Glutamatergic neuron (in vitro differentiated cells): ENCODE measurements around the gene ATP5PB. TPM values are rescaled to one million over a fixed set of nuclear protein-coding genes. Genes with fewer than 3 reads are reported as not detected.

Source experiments
- DNase-seq: peaks from one replicate; pipeline ENCODE4 v3.0.0; 2022
- H3K27ac Mint-ChIP-seq: one replicate; pipeline ENCODE4 v1.8.0; 2020; ENCODE audit warnings: mild to moderate bottlenecking, mixed read lengths, inconsistent platforms; ENCODE audit not compliant: unreplicated experiment
- H3K27me3 Mint-ChIP-seq: one replicate; pipeline ENCODE4 v1.8.0; 2020; ENCODE audit warnings: mild to moderate bottlenecking, moderate library complexity, mixed read lengths, inconsistent platforms; ENCODE audit not compliant: unreplicated experiment
- H3K36me3 Mint-ChIP-seq: one replicate; pipeline ENCODE4 v1.8.0; 2020; ENCODE audit warnings: mild to moderate bottlenecking, mixed read lengths, inconsistent platforms; ENCODE audit not compliant: unreplicated experiment
- H3K4me1 Mint-ChIP-seq: one replicate; pipeline ENCODE4 v1.8.0; 2020; ENCODE audit warnings: mild to moderate bottlenecking, low read depth, mixed read lengths, inconsistent platforms; ENCODE audit not compliant: unreplicated experiment
- H3K4me3 Mint-ChIP-seq: one replicate; pipeline ENCODE4 v1.8.0; 2020; ENCODE audit warnings: mild to moderate bottlenecking, mixed read lengths, inconsistent platforms; ENCODE audit not compliant: unreplicated experiment
- H3K9me3 Mint-ChIP-seq: one replicate; pipeline ENCODE4 v1.8.0; 2020; ENCODE audit warnings: mild to moderate bottlenecking, moderate library complexity, mixed read lengths, inconsistent platforms; ENCODE audit not compliant: unreplicated experiment
- total RNA-seq: library from RNA; stranded (reverse); fragmentation: NEBNext Ultra II Directional; extraction: Animal tissue kit (Norgen Biotek cat#: 25700); gene quantifications from one replicate; pipeline ENCODE4 v1.2.1, GENCODE V29; 2021; ENCODE audit not compliant: unreplicated experiment
- TF ChIP-seq, protein P1 (sequence below): fragments of 200-600 bp; sonication (generic); IDR thresholded peaks from one replicate; pipeline ENCODE4 v1.5.0; 2021; ENCODE audit not compliant: partially characterized antibody, unreplicated experiment

The ATP5PB gene
- total RNA-seq, 1 donor from 2014 or later: 272 TPM

DNA sequence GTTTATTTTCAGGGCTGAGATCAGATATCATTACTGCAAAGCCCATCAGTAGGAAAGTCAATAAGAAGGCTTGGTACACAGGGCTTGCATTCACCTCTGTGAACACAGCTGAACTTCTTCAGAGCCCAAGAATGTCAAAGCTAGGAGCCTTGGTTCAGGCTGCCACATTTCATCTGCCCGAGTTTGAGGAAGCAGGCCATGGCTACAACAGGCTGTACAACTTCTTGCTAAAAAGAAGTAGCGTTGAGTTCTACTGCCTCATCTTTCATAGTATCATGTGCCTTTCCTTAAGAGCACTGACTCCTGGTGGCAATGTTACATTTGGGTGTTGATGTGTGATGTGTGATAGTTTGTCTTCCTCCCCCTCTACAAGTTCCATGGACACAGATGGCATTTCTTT lies 34.6 kb downstream of the ATP5PB start:
- H3K9me3 Mint-ChIP-seq: no peaks in the 10 kb centered on the region
- peaks cover 3% of the 10 kb centered on the region for H3K4me1 Mint-ChIP-seq
- H3K36me3 Mint-ChIP-seq: no peaks in the 10 kb centered on the region
- H3K27ac Mint-ChIP-seq: no peak overlapping the region
- TF ChIP-seq, protein P1, sequence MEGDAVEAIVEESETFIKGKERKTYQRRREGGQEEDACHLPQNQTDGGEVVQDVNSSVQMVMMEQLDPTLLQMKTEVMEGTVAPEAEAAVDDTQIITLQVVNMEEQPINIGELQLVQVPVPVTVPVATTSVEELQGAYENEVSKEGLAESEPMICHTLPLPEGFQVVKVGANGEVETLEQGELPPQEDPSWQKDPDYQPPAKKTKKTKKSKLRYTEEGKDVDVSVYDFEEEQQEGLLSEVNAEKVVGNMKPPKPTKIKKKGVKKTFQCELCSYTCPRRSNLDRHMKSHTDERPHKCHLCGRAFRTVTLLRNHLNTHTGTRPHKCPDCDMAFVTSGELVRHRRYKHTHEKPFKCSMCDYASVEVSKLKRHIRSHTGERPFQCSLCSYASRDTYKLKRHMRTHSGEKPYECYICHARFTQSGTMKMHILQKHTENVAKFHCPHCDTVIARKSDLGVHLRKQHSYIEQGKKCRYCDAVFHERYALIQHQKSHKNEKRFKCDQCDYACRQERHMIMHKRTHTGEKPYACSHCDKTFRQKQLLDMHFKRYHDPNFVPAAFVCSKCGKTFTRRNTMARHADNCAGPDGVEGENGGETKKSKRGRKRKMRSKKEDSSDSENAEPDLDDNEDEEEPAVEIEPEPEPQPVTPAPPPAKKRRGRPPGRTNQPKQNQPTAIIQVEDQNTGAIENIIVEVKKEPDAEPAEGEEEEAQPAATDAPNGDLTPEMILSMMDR: no peak
- no peak for DNase-seq
- H3K27me3 Mint-ChIP-seq: no peaks in the 10 kb centered on the region
- H3K4me3 Mint-ChIP-seq: no peak overlapping the region

DNA sequence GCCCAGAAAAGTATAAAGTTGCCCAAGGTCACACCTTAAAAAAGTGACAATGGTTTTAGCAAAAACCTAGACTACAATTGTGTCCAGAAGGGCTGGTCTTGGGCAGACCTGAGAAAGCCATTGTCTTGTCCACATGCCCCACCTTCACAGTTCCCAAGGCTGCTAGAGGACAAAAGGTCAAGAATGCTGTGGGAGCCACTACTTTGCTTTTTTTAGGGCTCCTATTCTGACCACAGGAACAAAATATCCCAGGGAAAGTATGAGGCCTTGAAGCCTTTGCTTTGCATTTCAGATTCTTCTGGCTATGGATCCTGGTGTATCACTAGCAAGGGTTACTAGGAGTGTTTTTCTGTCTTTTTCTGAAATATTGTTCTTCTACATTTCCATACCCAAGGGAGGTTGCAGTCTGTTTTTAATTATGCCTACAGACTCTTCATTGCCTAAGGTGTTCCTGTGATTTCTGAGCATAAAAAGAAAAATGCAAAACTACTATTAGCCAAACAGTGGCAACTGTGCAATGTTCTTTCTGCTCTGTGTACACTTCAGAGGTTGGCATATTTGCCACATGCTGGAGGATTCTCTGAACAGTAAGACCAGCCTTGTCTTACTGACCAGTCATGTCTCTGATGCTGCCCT lies 35.2 kb downstream of the ATP5PB start:
- Mint-ChIP-seq H3K27me3 (no peaks in the 10 kb centered on the region), H3K27ac (no peak overlapping the region), H3K4me3 (no peak overlapping the region), H3K36me3 (no peaks in the 10 kb centered on the region), H3K4me1 (peaks cover 3% of the 10 kb centered on the region), H3K9me3 (no peaks in the 10 kb centered on the region)
- DNase-seq: no peak
- TF ChIP-seq, protein P1: no peak

DNA sequence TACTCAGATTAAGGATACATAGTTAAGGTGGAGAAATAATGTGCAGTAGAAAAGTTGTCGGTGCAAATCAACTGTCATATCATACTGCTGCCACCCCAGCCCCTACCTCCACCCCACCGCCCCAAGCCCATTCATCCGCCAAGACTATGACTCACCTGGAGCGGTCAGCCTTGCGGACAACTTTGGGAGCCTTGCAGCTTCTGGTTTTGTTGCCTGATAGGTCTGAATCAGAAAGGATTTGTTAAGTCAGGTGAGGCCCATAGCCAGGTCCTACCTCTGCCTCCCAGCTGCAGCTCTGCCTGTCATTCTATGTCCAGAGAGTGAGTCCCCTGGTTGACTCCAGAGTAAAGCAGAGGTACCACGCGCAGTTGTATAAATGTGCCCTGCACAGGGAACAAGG lies 37.2 kb downstream of the ATP5PB start:
- Mint-ChIP-seq H3K27me3 (no peaks in the 10 kb centered on the region), H3K9me3 (no peaks in the 10 kb centered on the region), H3K4me3 (no peak overlapping the region), H3K4me1 (peaks cover 3% of the 10 kb centered on the region), H3K36me3 (no peaks in the 10 kb centered on the region), H3K27ac (no peak overlapping the region)
- no peak for DNase-seq
- TF ChIP-seq, protein P1: no peak

DNA sequence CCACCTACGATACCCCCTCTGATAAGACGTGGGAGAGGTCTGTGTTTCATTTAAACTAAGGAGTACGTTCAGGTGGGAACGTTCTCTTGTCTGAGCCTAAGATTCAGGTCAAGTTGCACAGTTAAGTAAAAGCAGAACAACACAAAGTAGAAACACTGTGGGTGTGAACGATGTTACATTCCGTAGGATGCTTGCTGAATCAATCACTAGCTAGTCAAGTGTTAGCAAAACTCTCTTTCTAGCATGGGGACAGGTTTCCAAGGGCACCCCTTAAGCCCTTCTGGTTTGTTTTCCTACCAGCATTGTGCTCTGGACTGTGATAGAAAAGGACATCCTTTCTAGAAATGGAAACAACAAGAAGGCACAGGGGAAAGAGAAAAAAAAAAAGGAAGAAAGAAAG lies 37.9 kb downstream of the ATP5PB start:
- Mint-ChIP-seq H3K9me3 (no peaks in the 10 kb centered on the region), H3K36me3 (no peaks in the 10 kb centered on the region), H3K4me1 (peaks cover 1% of the 10 kb centered on the region), H3K4me3 (no peak overlapping the region), H3K27me3 (no peaks in the 10 kb centered on the region), H3K27ac (no peak overlapping the region)
- no peak for DNase-seq
- TF ChIP-seq, protein P1: no peak

DNA sequence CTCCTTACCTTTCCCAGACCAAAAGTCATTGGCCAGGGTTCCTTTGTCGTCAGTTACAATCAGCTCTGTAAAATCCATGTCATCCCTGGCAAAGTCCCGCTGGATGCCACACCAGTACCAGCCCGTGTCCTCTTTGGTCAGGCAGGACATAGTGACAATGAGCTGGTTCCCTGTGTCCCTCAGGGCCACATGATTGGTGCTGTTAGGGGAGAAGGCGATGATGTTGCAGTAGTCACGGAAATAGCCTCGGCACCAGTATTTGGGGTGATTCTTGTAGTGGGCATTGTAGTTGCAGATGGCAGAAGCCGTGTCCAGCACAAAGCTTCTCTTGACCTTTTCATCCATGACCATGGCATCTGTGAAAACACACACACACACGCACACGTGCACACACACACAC lies 39.4 kb downstream of the ATP5PB start:
- H3K27me3 Mint-ChIP-seq: no peaks in the 10 kb centered on the region
- H3K4me1 Mint-ChIP-seq: no peaks in the 10 kb centered on the region
- DNase-seq: no peak
- no peaks in the 10 kb centered on the region for H3K9me3 Mint-ChIP-seq
- no peak overlapping the region for H3K27ac Mint-ChIP-seq
- H3K36me3 Mint-ChIP-seq: no peaks in the 10 kb centered on the region
- TF ChIP-seq, protein P1: no peak
- no peak overlapping the region for H3K4me3 Mint-ChIP-seq
